ENCODE measurements around the gene GTF2F1. TPM values are rescaled to one million over a fixed set of nuclear protein-coding genes. Genes with fewer than 3 reads are reported as not detected.
A peak's percentile ranks its signal among the peaks of the same experiment; 100 is the strongest.

The GTF2F1 gene
- total RNA-seq, 1 donor from 2014 or later = 72.4 TPM

GRCh38 chr19:6425732-6426620 lies 33.0 kb upstream of the GTF2F1 start:
- peaks cover 4% of the 10 kb centered on the region for H3K36me3 Mint-ChIP-seq
- H3K4me3 Mint-ChIP-seq = peak overlapping the region; percentile 84
- TF ChIP-seq, protein P1, sequence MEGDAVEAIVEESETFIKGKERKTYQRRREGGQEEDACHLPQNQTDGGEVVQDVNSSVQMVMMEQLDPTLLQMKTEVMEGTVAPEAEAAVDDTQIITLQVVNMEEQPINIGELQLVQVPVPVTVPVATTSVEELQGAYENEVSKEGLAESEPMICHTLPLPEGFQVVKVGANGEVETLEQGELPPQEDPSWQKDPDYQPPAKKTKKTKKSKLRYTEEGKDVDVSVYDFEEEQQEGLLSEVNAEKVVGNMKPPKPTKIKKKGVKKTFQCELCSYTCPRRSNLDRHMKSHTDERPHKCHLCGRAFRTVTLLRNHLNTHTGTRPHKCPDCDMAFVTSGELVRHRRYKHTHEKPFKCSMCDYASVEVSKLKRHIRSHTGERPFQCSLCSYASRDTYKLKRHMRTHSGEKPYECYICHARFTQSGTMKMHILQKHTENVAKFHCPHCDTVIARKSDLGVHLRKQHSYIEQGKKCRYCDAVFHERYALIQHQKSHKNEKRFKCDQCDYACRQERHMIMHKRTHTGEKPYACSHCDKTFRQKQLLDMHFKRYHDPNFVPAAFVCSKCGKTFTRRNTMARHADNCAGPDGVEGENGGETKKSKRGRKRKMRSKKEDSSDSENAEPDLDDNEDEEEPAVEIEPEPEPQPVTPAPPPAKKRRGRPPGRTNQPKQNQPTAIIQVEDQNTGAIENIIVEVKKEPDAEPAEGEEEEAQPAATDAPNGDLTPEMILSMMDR (conservative IDR thresholded peaks at IDR 0.05) = peak; percentile 24
- H3K27ac Mint-ChIP-seq = peak overlapping the region; percentile 83
- no peak for DNase-seq (ENCODE audit: extremely low spot score, unreplicated experiment)
- H3K9me3 Mint-ChIP-seq = no peaks in the 10 kb centered on the region
- H3K27me3 Mint-ChIP-seq = peaks cover 16% of the 10 kb centered on the region
- H3K4me1 Mint-ChIP-seq (ENCODE audit: unreplicated experiment) = peaks cover 21% of the 10 kb centered on the region

DNA sequence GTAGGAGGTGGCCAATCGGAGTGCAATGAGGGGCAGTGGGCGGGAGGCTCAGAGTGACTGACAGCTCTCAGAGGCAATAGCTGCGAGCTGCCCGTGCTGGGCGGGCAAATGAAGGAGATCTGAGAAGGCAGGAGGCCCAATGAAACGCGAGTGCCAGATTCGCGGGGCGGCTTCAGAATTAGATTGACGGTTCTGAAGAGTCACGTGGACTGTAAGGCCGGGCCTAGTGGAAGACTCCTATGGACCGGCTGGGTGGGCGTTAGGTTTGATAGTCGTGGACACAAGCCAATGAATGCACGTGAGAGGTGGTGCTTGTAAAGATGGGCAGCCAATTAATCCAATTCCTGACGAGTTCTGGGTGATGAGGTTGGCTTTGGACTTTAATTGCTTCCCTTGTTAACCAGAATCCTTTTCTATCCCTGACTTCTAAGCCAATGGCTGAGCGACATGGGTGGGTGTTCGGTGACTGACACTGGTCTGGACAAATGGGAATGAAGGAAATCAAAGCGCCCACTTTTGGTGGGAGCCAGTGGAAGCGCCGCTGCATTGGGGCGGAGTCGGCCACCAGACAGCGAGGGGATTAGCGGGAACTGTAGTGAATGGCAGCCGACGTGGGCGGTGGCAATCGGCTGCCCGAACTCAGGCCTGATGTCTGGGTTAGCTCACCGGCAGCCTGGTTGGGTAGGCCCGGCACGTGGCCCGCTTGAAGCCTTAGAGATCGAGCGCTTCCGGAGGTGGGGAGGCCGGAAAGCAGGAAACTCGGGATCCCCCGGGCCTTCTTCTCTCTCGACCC lies 32.2 kb upstream of the GTF2F1 start:
- Mint-ChIP-seq H3K4me1 (ENCODE audit: unreplicated experiment) (peaks cover 25% of the 10 kb centered on the region), H3K9me3 (no peaks in the 10 kb centered on the region), H3K27ac (peak overlapping the region; percentile 83), H3K27me3 (peaks cover 9% of the 10 kb centered on the region), H3K36me3 (peaks cover 4% of the 10 kb centered on the region), H3K4me3 (peak overlapping the region; percentile 84)
- TF ChIP-seq, protein P1 (conservative IDR thresholded peaks at IDR 0.05) = no peak
- peak; percentile 98 for DNase-seq (ENCODE audit: extremely low spot score, unreplicated experiment)

DNA sequence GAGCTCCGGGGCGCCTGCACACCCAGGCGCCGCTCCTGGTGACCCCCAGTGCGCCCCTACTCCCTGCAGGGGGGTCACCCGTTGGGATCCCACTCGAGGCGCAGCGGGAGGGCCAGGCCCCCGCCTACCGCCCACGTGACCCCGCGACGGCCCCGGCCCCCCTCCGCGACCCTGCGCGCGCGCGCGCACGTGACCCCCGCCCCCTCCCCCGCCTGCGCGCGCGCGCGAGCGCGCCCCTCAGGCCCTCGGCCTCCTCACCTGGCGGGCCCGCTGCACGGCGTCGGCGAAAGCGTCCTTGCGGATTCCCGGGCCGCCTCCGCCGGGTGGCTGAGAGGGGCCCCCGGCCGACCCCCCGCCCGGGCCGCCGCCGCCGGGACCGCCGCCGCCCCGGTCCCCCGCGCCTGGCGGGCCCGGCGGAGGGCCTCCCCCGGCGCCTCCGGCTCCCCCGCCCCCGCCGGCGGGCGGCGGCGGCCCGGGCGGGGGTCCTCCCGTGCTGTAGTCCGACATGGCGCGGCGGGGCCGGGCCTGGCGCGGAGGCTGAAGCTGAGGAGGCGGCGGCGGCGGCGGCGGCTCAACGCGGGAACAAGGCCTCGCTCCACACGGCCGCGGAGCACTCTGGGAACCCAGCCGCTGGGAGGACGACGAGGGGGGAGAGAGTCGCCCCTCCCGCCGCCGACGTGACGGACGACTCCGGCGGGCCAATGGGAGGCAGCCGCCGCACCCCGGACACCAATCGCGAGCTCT lies 31.4 kb upstream of the GTF2F1 start, which contains the start of gene KHSRP:
Gene KHSRP, minus strand, starts transcription at position 617 of the 744 bp plus-strand sequence. Its CDS starts 110 bp downstream, at position 507.
- no peaks in the 10 kb centered on the region for H3K9me3 Mint-ChIP-seq
- H3K27me3 Mint-ChIP-seq = peaks cover 3% of the 10 kb centered on the region
- no peak for DNase-seq (ENCODE audit: extremely low spot score, unreplicated experiment)
- peaks cover 25% of the 10 kb centered on the region for H3K4me1 Mint-ChIP-seq (ENCODE audit: unreplicated experiment)
- peaks cover 4% of the 10 kb centered on the region for H3K36me3 Mint-ChIP-seq
- H3K4me3 Mint-ChIP-seq = peak within 1 kb of the TSS; percentile 94
- peak within 1 kb of the TSS; percentile 83 for H3K27ac Mint-ChIP-seq
- TF ChIP-seq, protein P1 (conservative IDR thresholded peaks at IDR 0.05) = no peak

GRCh38 chr19:6423499-6424194 lies 30.7 kb upstream of the GTF2F1 start:
- TF ChIP-seq, protein P1 (conservative IDR thresholded peaks at IDR 0.05) = no peak
- H3K36me3 Mint-ChIP-seq = peaks cover 4% of the 10 kb centered on the region
- peaks cover 25% of the 10 kb centered on the region for H3K4me1 Mint-ChIP-seq (ENCODE audit: unreplicated experiment)
- no peak for DNase-seq (ENCODE audit: extremely low spot score, unreplicated experiment)
- H3K27me3 Mint-ChIP-seq = peaks cover 3% of the 10 kb centered on the region
- H3K4me3 Mint-ChIP-seq = peak overlapping the region; percentile 94
- peak overlapping the region; percentile 79 for H3K27ac Mint-ChIP-seq
- no peaks in the 10 kb centered on the region for H3K9me3 Mint-ChIP-seq
